Endothelial cell of umbilical vein (primary cell): Measurements from ENCODE around the gene DQX1. TPM values are rescaled to one million over a fixed set of nuclear protein-coding genes. Genes with fewer than 3 reads are reported as not detected.

Experiments
- polyA plus RNA-seq, 4 experiments: library from polyadenylated mRNA; depleted of rRNA in 3 of 4; stranded (reverse) in 3 of 4; unstranded in 1 of 4; fragments of >200 nt; gene quantifications; 2 replicates each; pipeline versions ENCODE4 v1.2.1 to v1.2.3, GENCODE V29; 2011 to 2012; ENCODE audit warnings: missing spikeins in 1 of 4
- total RNA-seq: library from RNA; stranded (reverse); gene quantifications from 2 replicates; pipeline ENCODE4 v1.2.3, GENCODE V29; 2021

Gene DQX1
- total and polyA plus RNA-seq, 2 donors (not counting 3 experiments of a cell fraction or from before 2014, with no cell fraction given): 0.06 to 0.44 TPM

Other genes with a start within 250 kb of the DQX1 start
- gene SLC4A5, start 182.8 kb downstream of the DQX1 start, total RNA-seq: 0.97 and 1.2 TPM in 2 replicates
- gene SLC4A5, start 182.8 kb downstream of the DQX1 start, polyA plus RNA-seq: 0.12 and 0.21 TPM in 2 replicates
- 165 and 170 TPM in 2 replicates for gene DCTN1, start 145.9 kb downstream of the DQX1 start, total RNA-seq
- gene DCTN1, start 145.9 kb downstream of the DQX1 start, polyA plus RNA-seq: 120 and 130 TPM in 2 replicates
- gene C2orf81, start 104.6 kb downstream of the DQX1 start, total RNA-seq: 0.51 and 0.71 TPM in 2 replicates
- 0.16 and 0.17 TPM in 2 replicates for gene C2orf81, start 104.6 kb downstream of the DQX1 start, polyA plus RNA-seq
- 21.7 and 24.9 TPM in 2 replicates for gene WDR54, start 104.5 kb downstream of the DQX1 start, total RNA-seq
- 46.3 and 53.0 TPM in 2 replicates for gene WDR54, start 104.5 kb downstream of the DQX1 start, polyA plus RNA-seq
- gene RTKN, start 84.3 kb downstream of the DQX1 start, total RNA-seq: 19.8 and 20.0 TPM in 2 replicates
- 20.7 and 27.5 TPM in 2 replicates for gene RTKN, start 84.3 kb downstream of the DQX1 start, polyA plus RNA-seq
- 24.2 and 28.1 TPM in 2 replicates for gene INO80B, start 71.1 kb downstream of the DQX1 start, total RNA-seq
- gene INO80B, start 71.1 kb downstream of the DQX1 start, polyA plus RNA-seq: 14.1 and 15.1 TPM in 2 replicates
- 44.5 and 50.5 TPM in 2 replicates for gene WBP1, start 67.8 kb downstream of the DQX1 start, total RNA-seq
- gene WBP1, start 67.8 kb downstream of the DQX1 start, polyA plus RNA-seq: 209 and 241 TPM in 2 replicates
- gene MOGS, start 60.8 kb downstream of the DQX1 start, total RNA-seq: 78.3 and 79.9 TPM in 2 replicates
- gene MOGS, start 60.8 kb downstream of the DQX1 start, polyA plus RNA-seq: 75.9 and 88.0 TPM in 2 replicates
- 69.7 and 70.4 TPM in 2 replicates for gene MRPL53, start 53.6 kb downstream of the DQX1 start, total RNA-seq
- 68.7 and 107 TPM in 2 replicates for gene MRPL53, start 53.6 kb downstream of the DQX1 start, polyA plus RNA-seq
- gene CCDC142, start 43.2 kb downstream of the DQX1 start, total RNA-seq: 20.3 and 23.8 TPM in 2 replicates
- 12.8 and 13.5 TPM in 2 replicates for gene CCDC142, start 43.2 kb downstream of the DQX1 start, polyA plus RNA-seq
- gene TTC31, start 43.1 kb downstream of the DQX1 start, total RNA-seq: 20.1 and 21.8 TPM in 2 replicates
- 24.1 and 24.8 TPM in 2 replicates for gene TTC31, start 43.1 kb downstream of the DQX1 start, polyA plus RNA-seq
- 3.8 and 4.3 TPM in 2 replicates for gene LBX2, start 26.6 kb downstream of the DQX1 start, total RNA-seq
- gene LBX2, start 26.6 kb downstream of the DQX1 start, polyA plus RNA-seq: 2.8 and 4.0 TPM in 2 replicates
- 17.4 and 21.0 TPM in 2 replicates for gene PCGF1, start 18.5 kb downstream of the DQX1 start, total RNA-seq
- 17.4 and 19.2 TPM in 2 replicates for gene PCGF1, start 18.5 kb downstream of the DQX1 start, polyA plus RNA-seq
- gene TLX2, start 11.8 kb downstream of the DQX1 start, total RNA-seq: not detected in 2 replicates
- not detected in 2 replicates for gene TLX2, start 11.8 kb downstream of the DQX1 start, polyA plus RNA-seq
- gene AUP1, start 3.5 kb upstream of the DQX1 start, total RNA-seq: 103 and 109 TPM in 2 replicates
- gene AUP1, start 3.5 kb upstream of the DQX1 start, polyA plus RNA-seq: 187 and 203 TPM in 2 replicates
- 32.6 and 34.3 TPM in 2 replicates for gene HTRA2, start 3.7 kb upstream of the DQX1 start, total RNA-seq
- 52.8 and 54.1 TPM in 2 replicates for gene HTRA2, start 3.7 kb upstream of the DQX1 start, polyA plus RNA-seq
- gene LOXL3, start 27.7 kb upstream of the DQX1 start, total RNA-seq: 0.95 and 0.97 TPM in 2 replicates
- 1.1 and 1.3 TPM in 2 replicates for gene LOXL3, start 27.7 kb upstream of the DQX1 start, polyA plus RNA-seq
- gene DOK1, start 28.5 kb upstream of the DQX1 start, total RNA-seq: 12.7 and 14.3 TPM in 2 replicates
- gene DOK1, start 28.5 kb upstream of the DQX1 start, polyA plus RNA-seq: 10.4 and 13.8 TPM in 2 replicates
- not detected in 2 replicates for gene M1AP, start 122.1 kb upstream of the DQX1 start, total RNA-seq
- 0.04 TPM in 1 of 2 replicates, not detected in the other for gene M1AP, start 122.1 kb upstream of the DQX1 start, polyA plus RNA-seq
- 5.9 and 6.0 TPM in 2 replicates for gene SEMA4F, start 128.0 kb upstream of the DQX1 start, total RNA-seq
- gene SEMA4F, start 128.0 kb upstream of the DQX1 start, polyA plus RNA-seq: 4.9 and 5.3 TPM in 2 replicates